RWPE1 (cell line): Measurements from ENCODE around the gene SKA2.

Experiments used
- CTCF ChIA-PET: fragments of 350-600 bp; sonication (Branson Sonifier 250); formaldehyde crosslinking; extraction: SDS; loops from one replicate; lab custom pipeline; 2021; lab: Yijun Ruan, JAX
- POLR2A ChIA-PET: fragments of 400-600 bp; formaldehyde crosslinking; extraction: SDS; loops from one replicate; lab custom pipeline; 2020; ENCODE audit warnings: antibody characterized with exemption; ENCODE audit not compliant: low non-redundant PET; lab: Yijun Ruan, JAX
- DNase-seq: peaks from one replicate; pipeline ENCODE4 v3.0.0; 2012; ENCODE audit warnings: low spot score
- H3K27ac ChIP-seq: fragments of 450-650 bp; 2 replicates; pipeline ENCODE4 v1.5.1; 2017
- TF ChIP-seq, protein P1 (sequence below): fragments of 450-650 bp; conservative IDR thresholded peaks from 2 replicates; pipeline ENCODE4 v1.5.1; 2017; ENCODE audit warnings: low read depth, mild to moderate bottlenecking

SKA2 gene

DNA sequence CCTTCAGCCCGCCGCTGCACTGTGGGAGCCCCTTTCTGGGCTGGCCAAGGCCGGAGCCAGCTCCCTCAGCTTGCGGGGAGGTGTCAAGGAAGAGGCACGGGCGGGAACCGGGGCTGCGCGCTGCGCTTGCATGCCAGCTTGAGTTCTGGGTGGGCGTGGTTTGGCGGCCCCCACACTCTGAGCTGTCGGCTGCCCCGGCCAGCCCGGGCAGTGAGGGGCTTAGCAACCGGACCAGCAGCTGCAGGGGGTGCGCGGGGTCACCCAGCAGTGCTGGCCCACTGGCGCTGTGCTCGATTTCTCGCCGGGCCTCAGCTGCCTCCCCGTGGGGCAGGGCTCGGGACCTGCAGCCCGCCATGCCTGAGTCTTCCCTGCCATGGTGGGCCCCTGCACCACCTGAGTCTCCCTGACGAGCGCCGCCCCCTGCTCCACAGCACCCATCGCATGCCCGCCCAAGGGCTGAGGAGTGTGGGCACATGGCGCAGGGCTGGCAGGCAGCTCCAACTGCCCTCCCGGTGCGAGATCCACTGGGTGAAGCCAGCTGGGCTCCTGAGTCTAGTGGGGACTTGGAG, 17.5 kb upstream of the SKA2 start:
- TF ChIP-seq, protein P1, sequence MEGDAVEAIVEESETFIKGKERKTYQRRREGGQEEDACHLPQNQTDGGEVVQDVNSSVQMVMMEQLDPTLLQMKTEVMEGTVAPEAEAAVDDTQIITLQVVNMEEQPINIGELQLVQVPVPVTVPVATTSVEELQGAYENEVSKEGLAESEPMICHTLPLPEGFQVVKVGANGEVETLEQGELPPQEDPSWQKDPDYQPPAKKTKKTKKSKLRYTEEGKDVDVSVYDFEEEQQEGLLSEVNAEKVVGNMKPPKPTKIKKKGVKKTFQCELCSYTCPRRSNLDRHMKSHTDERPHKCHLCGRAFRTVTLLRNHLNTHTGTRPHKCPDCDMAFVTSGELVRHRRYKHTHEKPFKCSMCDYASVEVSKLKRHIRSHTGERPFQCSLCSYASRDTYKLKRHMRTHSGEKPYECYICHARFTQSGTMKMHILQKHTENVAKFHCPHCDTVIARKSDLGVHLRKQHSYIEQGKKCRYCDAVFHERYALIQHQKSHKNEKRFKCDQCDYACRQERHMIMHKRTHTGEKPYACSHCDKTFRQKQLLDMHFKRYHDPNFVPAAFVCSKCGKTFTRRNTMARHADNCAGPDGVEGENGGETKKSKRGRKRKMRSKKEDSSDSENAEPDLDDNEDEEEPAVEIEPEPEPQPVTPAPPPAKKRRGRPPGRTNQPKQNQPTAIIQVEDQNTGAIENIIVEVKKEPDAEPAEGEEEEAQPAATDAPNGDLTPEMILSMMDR: no peak
- H3K27ac ChIP-seq: no peak overlapping the region
- ChIA-PET CTCF (interaction anchor here (0.9 kb wide), 1 partner anchor 48 kb away, joined by 3 read pairs; no protein-coding TSS in a partner anchor), POLR2A (no interaction called here)
- no peak for DNase-seq

DNA sequence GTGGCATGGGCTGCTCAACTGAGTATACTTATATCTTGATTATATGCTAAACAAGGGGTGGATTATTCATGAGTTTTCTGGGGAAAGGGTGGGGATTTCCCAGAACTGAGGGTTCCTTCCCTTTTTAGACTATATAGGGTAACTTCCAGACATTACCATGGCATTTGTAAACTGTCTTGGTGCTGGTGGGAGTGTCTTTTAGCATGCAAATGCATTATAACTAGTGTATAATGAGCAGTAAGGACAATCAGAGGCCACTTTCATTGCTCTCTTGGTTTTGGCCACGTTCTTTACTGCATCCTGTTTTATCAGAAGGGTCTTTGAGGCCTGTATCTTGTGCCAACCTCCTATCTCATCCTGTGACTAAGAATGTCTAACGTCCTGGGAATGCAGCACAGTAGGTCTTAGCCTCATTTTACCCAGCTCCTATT, 12.6 kb upstream of the SKA2 start:
- TF ChIP-seq, protein P1: no peak
- DNase-seq: no peak
- ChIA-PET CTCF (no interaction called here), POLR2A (no interaction called here)
- H3K27ac ChIP-seq: no peak overlapping the region

GRCh38 chr17:59165933-59166342, 11.0 kb upstream of the SKA2 start:
- no peak overlapping the region for H3K27ac ChIP-seq
- peak; percentile 57 for DNase-seq
- TF ChIP-seq, protein P1: peak; percentile 88
- CTCF ChIA-PET: interaction anchor here (0.6 kb wide), 2 partner anchors 17 to 57 kb away, joined by 3 to 5 read pairs; no protein-coding TSS in a partner anchor
- POLR2A ChIA-PET: no interaction called here

DNA sequence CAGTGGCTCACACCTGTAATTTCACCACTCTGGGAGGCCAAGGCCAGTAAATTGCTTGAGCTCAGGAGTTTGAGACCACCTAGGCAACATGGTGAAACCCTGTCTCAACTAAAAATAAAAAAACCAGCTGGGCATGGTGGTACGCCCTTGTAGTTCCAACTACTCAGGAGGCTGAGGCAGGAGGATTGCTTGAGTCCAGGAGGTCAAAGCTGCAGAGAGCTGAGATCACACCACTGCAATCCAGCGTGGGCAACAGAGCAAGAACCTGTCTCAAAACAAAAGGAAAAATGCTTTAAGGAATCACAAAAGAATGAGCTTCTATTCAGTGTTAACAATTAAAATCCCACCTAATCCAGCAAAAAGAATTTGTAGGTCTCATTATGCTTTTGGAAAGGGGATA, 6.5 kb upstream of the SKA2 start:
- DNase-seq: no peak
- TF ChIP-seq, protein P1: no peak
- CTCF ChIA-PET: no interaction called here
- H3K27ac ChIP-seq: peak overlapping the region; percentile 45
- POLR2A ChIA-PET: interaction anchor here (0.7 kb wide), 1 partner anchor 11 kb away, joined by 10 read pairs; no protein-coding TSS in a partner anchor

DNA sequence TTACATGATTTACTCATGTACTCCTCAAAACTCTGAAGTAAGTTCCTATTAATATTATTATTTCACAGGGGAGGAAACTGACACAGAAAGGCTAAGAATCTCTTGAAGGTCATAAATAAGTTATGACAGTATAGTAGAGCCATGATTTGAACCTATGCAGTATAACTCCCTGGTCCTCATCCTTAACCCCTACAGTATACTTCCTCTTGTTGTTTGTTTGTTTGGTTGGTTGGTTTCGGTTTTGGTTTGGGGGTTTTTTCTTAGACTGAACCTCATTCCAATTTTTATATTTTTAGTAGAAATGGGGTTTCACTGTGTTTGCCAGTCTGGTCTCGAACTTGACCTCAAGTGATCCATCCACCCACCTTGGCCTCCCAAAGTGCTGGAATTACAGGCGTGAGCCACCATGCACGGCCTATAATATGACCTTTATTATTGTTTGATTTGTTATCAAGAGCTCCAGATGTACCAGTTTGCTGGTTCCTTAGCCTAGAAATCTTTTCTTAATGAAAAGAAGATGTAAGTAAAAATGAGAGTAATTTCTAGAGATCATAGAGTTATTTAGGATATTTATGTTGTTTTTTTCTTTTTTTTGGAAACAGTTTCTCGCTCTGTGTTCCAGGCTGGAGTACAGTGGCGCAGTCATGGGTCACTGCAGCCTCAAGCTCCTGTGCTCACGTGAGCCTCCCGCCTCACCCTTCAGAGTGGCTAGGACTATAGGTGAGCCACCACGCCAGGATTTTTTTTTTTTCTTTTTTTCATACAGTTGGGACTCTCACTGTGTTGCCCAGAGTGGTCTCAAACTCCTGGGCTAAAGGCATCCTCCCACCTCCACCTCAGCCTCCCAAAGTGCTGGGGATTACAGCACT, 5.4 kb upstream of the SKA2 start:
- CTCF ChIA-PET: no interaction called here
- POLR2A ChIA-PET: no interaction called here
- no peak for DNase-seq
- peak overlapping the region; percentile 45 for H3K27ac ChIP-seq
- TF ChIP-seq, protein P1: no peak

DNA sequence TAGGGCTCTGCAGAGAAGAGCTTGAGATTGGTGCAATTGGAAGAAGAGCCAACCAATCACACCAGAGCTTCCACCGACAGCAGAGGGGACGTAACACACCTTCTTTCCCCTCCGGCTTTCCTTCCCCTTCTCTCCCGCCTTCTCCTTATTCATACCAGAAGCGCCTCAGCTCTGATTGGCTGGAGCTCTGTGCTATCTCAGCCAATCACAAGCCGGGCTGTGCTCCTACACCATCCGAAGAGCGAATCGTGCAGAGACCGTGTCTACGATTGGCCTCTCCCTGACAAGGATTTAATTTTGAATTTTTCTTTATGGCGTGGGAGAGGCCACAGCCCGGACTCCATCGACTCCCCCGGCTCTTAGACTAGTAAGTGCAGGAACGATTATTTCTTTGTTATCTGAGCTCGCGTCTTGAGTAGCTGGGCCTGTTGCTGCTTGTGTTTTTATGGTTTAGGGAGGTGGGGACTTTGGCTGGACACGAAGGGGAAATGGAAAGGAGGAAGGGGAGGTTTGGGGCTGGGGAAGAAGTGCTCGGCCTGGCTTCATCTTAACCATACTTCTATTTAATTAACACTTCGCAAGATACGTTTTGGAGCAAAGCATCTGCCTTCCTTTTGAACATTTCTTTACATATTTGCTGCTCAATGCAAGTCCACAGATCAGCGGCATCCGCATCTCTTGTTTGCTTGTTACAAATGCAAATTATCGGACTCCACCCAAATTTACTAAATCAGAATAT, 622 bp upstream of the SKA2 start, which contains the start of gene PRR11:
PRR11 (plus strand) TSS at position 308 of the 739 bp plus-strand sequence. CDS start 14,007 bp downstream, outside the sequence.
- CTCF ChIA-PET: interaction anchor here (0.6 kb wide), 1 partner anchor 378 kb away, joined by 5 read pairs; no protein-coding TSS in a partner anchor
- DNase-seq: peak; percentile 96
- H3K27ac ChIP-seq: peak within 1 kb of the TSS; percentile 98
- POLR2A ChIA-PET: interaction anchor here (1.6 kb wide), 1 partner anchor 49 kb away, joined by 5 read pairs; the partner anchor contains the start of gene TRIM37
- TF ChIP-seq, protein P1: no peak
